GM06990 (cell line): ENCODE data around the gene LMNTD1.

Experiments
- DNase-seq: peaks from one replicate; pipeline ENCODE4 v3.0.0-alpha.2; 2011; ENCODE audit not compliant: insufficient read length; ENCODE audit errors: extremely low read depth
- H3K27me3 ChIP-seq: replicated peaks from 2 replicates; pipeline ENCODE4 v1.6.0; 2011; ENCODE audit warnings: low read length; ENCODE audit not compliant: control insufficient read depth, insufficient read depth
- H3K36me3 ChIP-seq: 2 replicates; pipeline ENCODE4 v1.5.1; 2011; ENCODE audit warnings: low read length; ENCODE audit not compliant: control insufficient read depth, insufficient read depth
- H3K4me3 ChIP-seq: replicated peaks from 2 replicates; pipeline ENCODE4 v1.5.1; 2011; ENCODE audit warnings: low read depth, mild to moderate bottlenecking, control low read depth, low read length
- CTCF ChIP-seq: IDR thresholded peaks from 2 replicates; pipeline ENCODE4 v1.5.1; 2011; ENCODE audit warnings: low read length, control low read depth, mild to moderate bottlenecking, inconsistent platforms; ENCODE audit not compliant: insufficient read depth, poor library complexity, severe bottlenecking

Gene LMNTD1

GRCh38 chr12:25526778-25527177 lies 26.3 kb downstream of the LMNTD1 start:
- no peak for TF ChIP-seq CTCF
- Histone ChIP-seq H3K27me3 (no peaks in the 10 kb centered on the region; the same call in 1 of the 2 replicates), H3K36me3 (no peaks in the 10 kb centered on the region), H3K4me3 (no peak overlapping the region)
- no peak for DNase-seq

DNA sequence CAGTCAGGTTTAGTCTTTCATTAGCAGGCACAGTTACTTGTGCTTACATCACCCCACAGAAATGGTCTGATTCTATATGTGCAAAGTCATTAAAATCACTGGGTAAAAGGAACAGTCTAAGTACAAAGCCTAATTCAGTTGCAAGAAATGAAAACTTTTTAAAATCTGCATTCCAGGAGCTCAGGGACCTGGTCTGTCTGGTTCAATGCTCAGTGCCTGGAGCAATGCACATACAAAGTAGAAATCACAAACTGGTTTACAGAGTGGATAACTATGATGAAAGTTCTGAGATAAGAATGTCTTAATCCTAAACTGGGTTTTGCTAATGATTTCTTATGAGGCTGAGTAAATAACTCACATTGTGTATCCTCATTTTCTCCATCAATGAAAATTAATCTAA lies 28.7 kb downstream of the LMNTD1 start:
- Histone ChIP-seq H3K4me3 (no peak overlapping the region), H3K36me3 (no peaks in the 10 kb centered on the region), H3K27me3 (no peaks in the 10 kb centered on the region; the same call in 1 of the 2 replicates)
- TF ChIP-seq CTCF: no peak
- no peak for DNase-seq

- TF ChIP-seq CTCF: no peak
- DNase-seq: no peak
- Histone ChIP-seq H3K27me3 (no peaks in the 10 kb centered on the region; the same call in 1 of the 2 replicates), H3K4me3 (no peak overlapping the region), H3K36me3 (no peaks in the 10 kb centered on the region)
Observed at GRCh38 chr12:25521625-25522256, 31.3 kb downstream of the LMNTD1 start.

DNA sequence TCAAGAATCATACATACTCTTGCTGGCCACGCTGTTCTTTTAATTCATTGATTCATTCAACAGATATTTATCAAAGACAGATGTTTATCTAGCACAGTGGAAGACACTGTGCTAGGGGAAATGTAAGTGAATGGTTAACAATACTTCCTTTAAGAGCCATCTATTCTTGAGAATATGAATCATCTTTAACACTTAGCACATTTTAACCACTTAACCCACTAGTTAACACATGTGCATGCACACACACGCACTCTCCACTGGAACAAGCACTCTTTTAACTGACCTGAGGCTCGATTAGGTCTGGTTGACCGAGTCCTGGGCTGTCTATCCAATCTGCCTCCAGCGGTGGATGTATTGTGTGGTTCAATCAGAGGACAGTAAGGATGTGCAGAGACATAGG lies 34.6 kb downstream of the LMNTD1 start:
- TF ChIP-seq CTCF: no peak
- no peak overlapping the region for H3K4me3 ChIP-seq
- no peaks in the 10 kb centered on the region for H3K36me3 ChIP-seq
- DNase-seq: no peak
- H3K27me3 ChIP-seq: no peaks in the 10 kb centered on the region

DNA sequence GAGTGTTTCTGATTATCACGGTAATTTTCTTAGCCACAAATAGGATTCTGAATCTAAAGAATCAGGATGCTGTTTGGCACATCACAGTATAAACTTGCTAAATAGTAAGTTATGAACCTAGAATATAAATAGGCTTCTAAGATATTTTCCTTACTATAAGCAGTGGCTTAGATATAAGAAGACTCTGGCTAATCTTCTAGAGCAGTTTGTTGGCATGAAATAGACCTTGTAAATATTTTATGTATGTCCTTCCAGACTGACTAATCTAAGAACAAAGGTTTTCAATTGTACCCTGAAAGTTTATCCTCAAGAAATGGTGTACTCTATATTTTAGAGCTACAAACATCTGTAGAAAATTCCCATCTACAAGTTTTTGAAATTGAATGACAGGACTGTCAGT lies 48.3 kb downstream of the LMNTD1 start:
- H3K36me3 ChIP-seq: no peaks in the 10 kb centered on the region
- H3K27me3 ChIP-seq: no peaks in the 10 kb centered on the region
- no peak for DNase-seq
- no peak for TF ChIP-seq CTCF
- no peak overlapping the region for H3K4me3 ChIP-seq

GRCh38 chr12:25503666-25504065 lies 49.4 kb downstream of the LMNTD1 start:
- H3K36me3 ChIP-seq: no peaks in the 10 kb centered on the region
- no peak for TF ChIP-seq CTCF
- H3K27me3 ChIP-seq: no peaks in the 10 kb centered on the region
- DNase-seq: no peak
- no peak overlapping the region for H3K4me3 ChIP-seq
